HG03432 (cell line): ENCODE measurements around the gene AOPEP.
"Not testable (repeated sequence)": the region's sequence is repeated elsewhere in the genome, so short reads cannot be mapped to it uniquely, and the experiment has no call there.

Experiments
- ATAC-seq: cut with Tn5 transposase; IDR thresholded peaks from one replicate; pipeline ENCODE4 v1.9.1; 2021; ENCODE audit warnings: mild to moderate bottlenecking, moderate library complexity; ENCODE audit not compliant: unreplicated experiment

Gene AOPEP

GRCh38 chr9:94840738-94841137 is 114.2 kb downstream of the AOPEP start:
- no peak for ATAC-seq

DNA sequence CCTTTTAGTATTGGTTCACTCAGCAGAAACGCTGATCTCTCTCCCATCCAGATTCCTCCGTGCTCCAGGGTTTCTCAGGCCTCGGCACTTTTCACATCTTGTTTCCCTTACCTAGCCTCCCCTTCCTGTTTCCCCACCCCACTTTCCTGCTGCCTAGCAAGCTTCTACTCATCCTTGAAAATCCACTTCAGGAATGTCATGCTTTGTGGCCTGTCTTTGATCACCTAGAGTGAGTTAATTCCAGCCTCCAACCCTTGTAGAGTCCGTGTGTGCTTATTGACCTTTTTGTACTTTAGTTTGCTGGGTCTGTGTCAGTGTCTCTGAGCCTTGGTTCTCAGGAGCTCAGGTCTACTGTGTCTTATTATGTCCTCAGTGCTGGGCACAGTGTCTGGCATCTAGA is 116.6 kb downstream of the AOPEP start:
- no peak for ATAC-seq

GRCh38 chr9:94846739-94847138 is 120.2 kb downstream of the AOPEP start:
- ATAC-seq = no peak

DNA sequence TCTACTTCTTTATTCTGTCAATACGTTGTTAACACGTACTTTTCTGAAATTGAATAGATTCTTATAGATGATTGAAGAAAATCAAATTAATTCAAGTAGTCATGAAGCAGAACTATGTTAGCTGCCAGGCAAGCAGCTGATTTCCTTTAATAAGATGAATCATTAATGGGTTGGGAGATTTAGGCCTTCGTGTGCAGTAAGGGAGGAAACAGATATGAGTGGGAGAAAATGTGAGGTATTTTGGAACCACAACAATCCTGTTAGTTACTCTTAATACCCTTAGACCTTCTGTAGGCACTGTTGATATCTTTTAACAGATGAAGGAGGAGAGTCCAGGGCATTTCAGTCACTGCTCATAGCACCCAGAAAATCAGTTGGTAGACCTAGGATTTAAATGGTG is 121.0 kb downstream of the AOPEP start:
- ATAC-seq = no peak

GRCh38 chr9:94848791-94849190 is 122.3 kb downstream of the AOPEP start:
- not testable (repeated sequence) for ATAC-seq

- no peak for ATAC-seq
These were observed 124.3 kb downstream of the AOPEP start for GRCh38 chr9:94850540-94851434.

GRCh38 chr9:94851467-94851866 is 125.0 kb downstream of the AOPEP start:
- ATAC-seq = no peak

DNA sequence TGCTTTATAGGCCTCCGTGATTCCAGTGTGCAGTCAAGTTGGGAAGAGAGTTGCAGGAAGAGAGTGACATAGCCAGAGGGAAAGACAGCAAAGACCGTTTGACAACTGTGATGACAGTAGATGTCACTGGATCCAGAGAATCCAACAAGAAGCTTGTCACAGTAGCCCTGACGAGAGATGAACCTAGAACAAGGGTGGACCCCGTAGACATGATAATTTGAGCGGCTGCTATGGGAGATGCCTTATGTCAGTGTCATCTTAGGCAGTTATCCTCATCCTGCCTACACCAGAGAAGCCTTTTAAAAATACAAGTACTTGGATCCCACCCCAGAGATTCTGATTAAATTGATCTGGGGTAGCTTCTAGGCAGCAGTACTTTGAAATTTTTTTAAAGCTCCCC is 125.4 kb downstream of the AOPEP start:
- no peak for ATAC-seq

DNA sequence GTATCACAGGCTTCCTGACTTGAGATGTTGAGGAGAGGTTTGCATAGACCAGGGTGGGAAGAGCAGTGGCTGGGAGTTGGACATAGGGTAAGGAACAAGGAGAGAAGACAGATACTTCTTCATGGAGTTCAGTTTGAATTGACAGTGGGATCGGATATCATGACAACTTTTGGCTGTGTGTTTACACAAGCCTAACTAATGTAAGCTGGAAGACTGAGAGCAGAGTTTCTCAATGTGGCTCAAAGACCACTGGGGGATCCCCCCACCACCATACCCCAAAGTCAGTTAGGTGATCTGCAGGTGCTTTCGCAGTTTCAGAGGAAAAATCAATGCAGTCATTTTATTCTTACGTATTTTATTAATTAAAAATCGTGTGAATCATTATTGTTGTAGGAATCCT is 125.9 kb downstream of the AOPEP start:
- ATAC-seq = no peak

GRCh38 chr9:94853887-94854286 is 127.4 kb downstream of the AOPEP start:
- ATAC-seq = no peak

DNA sequence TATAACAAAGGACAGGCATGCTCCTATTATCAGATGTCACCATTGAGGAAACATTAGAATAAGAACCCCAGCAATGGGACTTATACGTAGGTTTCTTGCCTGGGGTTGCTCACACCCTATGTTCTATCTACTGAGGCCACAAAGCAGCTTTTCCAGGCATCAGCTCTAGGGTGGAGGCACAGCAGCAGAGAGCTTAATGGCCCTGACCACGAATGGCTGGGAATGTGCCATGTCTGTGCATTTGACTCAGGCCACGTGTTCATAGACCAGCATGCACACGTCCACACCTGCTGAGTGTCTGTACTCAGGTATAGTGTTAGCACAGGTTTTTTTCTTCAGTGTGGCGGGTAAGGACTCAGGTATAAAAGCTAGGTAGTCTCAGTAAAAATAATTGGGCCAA is 129.4 kb downstream of the AOPEP start:
- no peak for ATAC-seq

- ATAC-seq = no peak
These were observed 131.3 kb downstream of the AOPEP start for GRCh38 chr9:94857791-94858190.

- no peak for ATAC-seq
These were observed 132.7 kb downstream of the AOPEP start for GRCh38 chr9:94859226-94859625.

GRCh38 chr9:94859891-94860290 is 133.4 kb downstream of the AOPEP start:
- no peak for ATAC-seq

DNA sequence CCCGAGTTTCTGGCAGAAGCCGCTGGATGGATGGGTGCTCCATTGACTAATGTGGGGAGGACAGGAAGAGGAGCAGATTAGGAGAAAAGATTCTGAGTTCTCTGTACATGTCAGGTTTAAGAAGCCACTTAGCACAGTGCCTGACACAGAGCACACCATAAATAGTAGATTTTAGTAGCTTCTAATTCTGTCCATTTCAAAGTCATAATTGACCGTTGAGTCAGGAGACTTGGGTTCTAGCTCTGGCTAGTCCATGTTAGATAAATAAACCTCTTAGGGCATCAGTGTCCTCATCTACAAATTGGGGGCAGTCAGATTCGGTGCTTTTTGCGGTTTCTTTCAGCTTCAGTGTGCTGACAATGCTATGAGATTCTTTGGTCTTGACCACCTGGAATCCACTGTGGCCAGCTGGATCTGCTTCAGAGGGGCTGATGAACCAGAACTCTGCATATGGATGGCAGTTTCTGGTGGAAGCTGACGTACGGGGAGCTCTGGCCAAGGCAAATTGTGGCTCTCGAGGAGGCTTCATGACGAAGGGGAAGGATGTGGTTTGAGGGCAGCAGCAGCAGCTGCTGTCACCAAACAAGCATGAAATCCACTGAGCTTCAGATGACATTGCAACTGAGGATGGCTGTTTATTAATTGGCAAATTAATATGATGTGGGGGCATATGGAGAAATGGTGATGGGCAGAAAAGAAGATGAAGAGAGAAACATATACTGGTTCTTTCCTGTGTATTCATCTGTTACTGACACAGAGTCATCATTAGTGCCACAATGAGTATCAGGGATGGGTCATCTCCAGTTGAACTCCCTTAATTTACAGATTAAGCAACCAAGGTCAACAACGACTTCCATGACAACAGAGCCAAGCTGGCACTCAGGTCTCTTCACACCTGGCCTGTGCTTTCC is 134.4 kb downstream of the AOPEP start:
- peak; percentile 96 for ATAC-seq

GRCh38 chr9:94861589-94862272 is 135.2 kb downstream of the AOPEP start:
- no peak for ATAC-seq

GRCh38 chr9:94864196-94864595 is 137.7 kb downstream of the AOPEP start:
- no peak for ATAC-seq

GRCh38 chr9:94864862-94865509 is 138.5 kb downstream of the AOPEP start:
- no peak for ATAC-seq

GRCh38 chr9:94865582-94866452 is 139.3 kb downstream of the AOPEP start:
- ATAC-seq = no peak

- no peak for ATAC-seq
These were observed 140.3 kb downstream of the AOPEP start for GRCh38 chr9:94866770-94867169.
